ENCODE results near the gene SLC36A3. TPM values are rescaled to one million over a fixed set of nuclear protein-coding genes. Genes with fewer than 3 reads are reported as not detected.
"Not testable (repeated sequence)": the region's sequence is repeated elsewhere in the genome, so short reads cannot be mapped to it uniquely, and the experiment has no call there.

SLC36A3 gene
- total RNA-seq, 1 experiment from 2014 or later = not detected

DNA sequence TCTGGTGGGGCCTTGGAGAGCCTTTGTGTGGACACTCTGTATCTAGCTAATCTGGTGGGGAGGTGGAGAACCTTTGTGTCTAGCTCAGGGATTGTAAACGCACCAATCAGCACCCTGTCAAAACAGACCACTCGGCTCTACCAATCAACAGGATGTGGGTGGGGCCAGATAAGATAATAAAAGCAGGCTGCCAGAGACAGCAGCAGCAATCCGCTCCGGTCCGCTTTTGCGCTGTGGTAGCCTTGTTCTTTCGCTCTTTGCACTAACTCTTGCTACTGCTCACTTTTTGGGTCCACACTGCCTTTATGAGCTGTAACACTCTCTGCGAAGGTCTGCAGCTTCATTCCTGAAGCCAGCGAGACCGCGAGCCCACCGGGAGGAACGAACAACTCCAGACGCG is 6.3 kb upstream of the SLC36A3 start:
- POLR2A ChIA-PET = not testable (repeated sequence)
- CTCF ChIA-PET = interaction anchor here (1.0 kb wide), 1 partner anchor 12 kb away, joined by 6 read pairs; no protein-coding TSS in a partner anchor

DNA sequence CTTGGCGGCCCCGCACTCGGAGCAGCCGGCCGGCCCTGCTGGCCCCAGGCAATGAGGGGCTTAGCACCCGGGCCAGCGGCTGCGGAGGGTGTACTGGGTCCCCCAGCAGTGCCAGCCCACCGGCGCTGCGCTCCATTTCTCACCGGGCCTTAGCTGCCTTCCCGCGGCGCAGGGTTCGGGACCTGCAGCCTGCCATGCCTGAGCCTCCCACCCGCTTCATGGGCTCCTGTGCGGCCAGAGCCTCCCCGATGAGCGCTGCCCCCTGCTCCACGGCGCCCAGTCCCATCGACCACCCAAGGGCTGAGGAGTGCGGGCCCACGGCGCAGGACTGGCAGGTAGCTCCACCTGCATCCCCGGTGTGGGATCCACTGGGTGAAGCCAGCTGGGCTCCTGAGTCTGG is 5.7 kb upstream of the SLC36A3 start:
- CTCF ChIA-PET; H3K27ac Mint-ChIP-seq; H3K27me3 Mint-ChIP-seq (ENCODE audit: low read depth); DNase-seq (ENCODE audit: low spot score); H3K4me1 Mint-ChIP-seq; ATAC-seq; POLR2A ChIA-PET; H3K4me3 Mint-ChIP-seq; H3K36me3 Mint-ChIP-seq: not testable (repeated sequence)
- peaks cover 26% of the 10 kb centered on the region for H3K9me3 Mint-ChIP-seq

More for the DNA sequence above, 6.3 kb upstream of the SLC36A3 start:
- H3K4me1 Mint-ChIP-seq; H3K4me3 Mint-ChIP-seq; H3K36me3 Mint-ChIP-seq; H3K27ac Mint-ChIP-seq; DNase-seq (ENCODE audit: low spot score); ATAC-seq; H3K27me3 Mint-ChIP-seq (ENCODE audit: low read depth): not testable (repeated sequence)
- peaks cover 26% of the 10 kb centered on the region for H3K9me3 Mint-ChIP-seq
- 0 out of 2 replicates have a peak, but pooled peaks have one; percentile 27 for TF ChIP-seq NFYB (CRISPR knock-in tag; conservative IDR thresholded peaks at IDR 0.05; ENCODE audit: low read depth)

- H3K27ac Mint-ChIP-seq = no peak overlapping the region
- ChIA-PET CTCF (interaction anchor here (0.5 to 1.2 kb wide), 34 partner anchors 10 to 398 kb away, joined by 3 to 19 read pairs (median 4); partner anchors contain the start of genes CCDC69, GM2A and SLC36A1), POLR2A (no interaction called here)
Measured at GRCh38 chr5:151298063-151298855, 5.3 kb downstream of the SLC36A3 start.

GRCh38 chr5:151296974-151297373 is 6.6 kb downstream of the SLC36A3 start:
- TF ChIP-seq FOXJ3 (CRISPR knock-in tag; IDR thresholded peaks at IDR 0.05; ENCODE audit: borderline replicate concordance) (no peak), SOX15 (CRISPR knock-in tag; IDR thresholded peaks at IDR 0.05) (no peak), MYBL2 (CRISPR knock-in tag; IDR thresholded peaks at IDR 0.05) (no peak), IRF2 (CRISPR knock-in tag; IDR thresholded peaks at IDR 0.05; ENCODE audit: borderline replicate concordance, low read depth) (no peak), JAZF1 (CRISPR knock-in tag; IDR thresholded peaks at IDR 0.05) (no peak), ETV6 (CRISPR knock-in tag; IDR thresholded peaks at IDR 0.05) (no peak)
- TF ChIP-seq, protein P1, sequence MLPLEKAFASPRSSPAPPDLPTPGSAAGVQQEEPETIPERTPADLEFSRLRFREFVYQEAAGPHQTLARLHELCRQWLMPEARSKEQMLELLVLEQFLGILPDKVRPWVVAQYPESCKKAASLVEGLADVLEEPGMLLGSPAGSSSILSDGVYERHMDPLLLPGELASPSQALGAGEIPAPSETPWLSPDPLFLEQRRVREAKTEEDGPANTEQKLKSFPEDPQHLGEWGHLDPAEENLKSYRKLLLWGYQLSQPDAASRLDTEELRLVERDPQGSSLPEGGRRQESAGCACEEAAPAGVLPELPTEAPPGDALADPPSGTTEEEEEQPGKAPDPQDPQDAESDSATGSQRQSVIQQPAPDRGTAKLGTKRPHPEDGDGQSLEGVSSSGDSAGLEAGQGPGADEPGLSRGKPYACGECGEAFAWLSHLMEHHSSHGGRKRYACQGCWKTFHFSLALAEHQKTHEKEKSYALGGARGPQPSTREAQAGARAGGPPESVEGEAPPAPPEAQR (CRISPR knock-in tag; IDR thresholded peaks at IDR 0.05) = no peak
- DNase-seq (ENCODE audit: low spot score) (no peak), ATAC-seq (no peak)
- Mint-ChIP-seq H3K9me3 (no peaks in the 10 kb centered on the region), H3K27me3 (ENCODE audit: low read depth) (no peaks in the 10 kb centered on the region), H3K4me3 (no peak overlapping the region), H3K36me3 (no peaks in the 10 kb centered on the region), H3K4me1 (peaks cover 15% of the 10 kb centered on the region), H3K27ac (no peak overlapping the region)
- CTCF ChIA-PET = interaction anchor here (0.6 to 1.1 kb wide), 4 partner anchors 22 to 984 kb away, joined by 3 read pairs; no protein-coding TSS in a partner anchor
- POLR2A ChIA-PET = no interaction called here

More at GRCh38 chr5:151298063-151298855, 5.3 kb downstream of the SLC36A3 start:
- H3K4me1 Mint-ChIP-seq = peaks cover 11% of the 10 kb centered on the region
- no peaks in the 10 kb centered on the region for H3K9me3 Mint-ChIP-seq
- ATAC-seq (peak; percentile 87), DNase-seq (ENCODE audit: low spot score) (peak; percentile 49)
- no peaks in the 10 kb centered on the region for H3K36me3 Mint-ChIP-seq
- no peak overlapping the region for H3K4me3 Mint-ChIP-seq
- H3K27me3 Mint-ChIP-seq (ENCODE audit: low read depth) = no peaks in the 10 kb centered on the region; the same call in 1 of the 2 replicates
- TF ChIP-seq, protein P2, sequence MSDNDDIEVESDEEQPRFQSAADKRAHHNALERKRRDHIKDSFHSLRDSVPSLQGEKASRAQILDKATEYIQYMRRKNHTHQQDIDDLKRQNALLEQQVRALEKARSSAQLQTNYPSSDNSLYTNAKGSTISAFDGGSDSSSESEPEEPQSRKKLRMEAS (CRISPR knock-in tag; IDR thresholded peaks at IDR 0.05) = peak; percentile 44; the same call in 1 of the 2 replicates
- TF ChIP-seq E2F5 (CRISPR knock-in tag; IDR thresholded peaks at IDR 0.05) = no peak

DNA sequence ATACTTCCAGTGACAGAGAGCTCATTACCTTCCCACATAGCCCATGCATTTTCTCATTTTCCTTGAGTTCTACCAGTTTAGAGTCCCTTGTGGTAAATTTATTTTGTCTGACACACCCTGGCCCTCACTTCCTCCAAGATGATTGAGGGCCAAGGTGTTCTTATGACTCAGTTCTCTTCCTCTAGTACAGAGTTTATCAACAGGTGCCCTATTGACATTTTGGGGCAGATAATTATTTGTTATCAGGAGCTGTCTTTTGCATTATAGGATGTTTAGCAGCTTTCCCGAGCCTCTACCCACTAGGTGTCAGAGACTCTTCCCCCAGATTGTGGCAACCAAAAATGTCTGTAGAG is 7.1 kb downstream of the SLC36A3 start:
- POLR2A ChIA-PET = no interaction called here
- DNase-seq (ENCODE audit: low spot score) (no peak), ATAC-seq (no peak)
- CTCF ChIA-PET = interaction anchor here (0.6 to 1.1 kb wide), 2 partner anchors 55 to 983 kb away, joined by 3 read pairs; no protein-coding TSS in a partner anchor
- Mint-ChIP-seq H3K27ac (no peak overlapping the region), H3K36me3 (no peaks in the 10 kb centered on the region), H3K27me3 (ENCODE audit: low read depth) (no peaks in the 10 kb centered on the region), H3K4me1 (peaks cover 15% of the 10 kb centered on the region), H3K9me3 (peaks cover 2% of the 10 kb centered on the region; the same call in 1 of the 2 replicates), H3K4me3 (no peak overlapping the region)
- TF ChIP-seq NR3C1 (CRISPR knock-in tag; conservative IDR thresholded peaks at IDR 0.05; ENCODE audit: low read depth) (no peak), JUN (CRISPR knock-in tag; IDR thresholded peaks at IDR 0.05) (no peak), GRHL2 (CRISPR knock-in tag; IDR thresholded peaks at IDR 0.05; ENCODE audit: insufficient replicate concordance, severe bottlenecking) (no peak), JAZF1 (CRISPR knock-in tag; IDR thresholded peaks at IDR 0.05) (no peak), ZNF671 (CRISPR knock-in tag; IDR thresholded peaks at IDR 0.05) (no peak), EMX1 (CRISPR knock-in tag; IDR thresholded peaks at IDR 0.05) (no peak), E2F4 (CRISPR knock-in tag; IDR thresholded peaks at IDR 0.05; ENCODE audit: borderline replicate concordance, low read depth) (no peak), PRRX2 (CRISPR knock-in tag; IDR thresholded peaks at IDR 0.05) (no peak), SMAD4 (CRISPR knock-in tag; IDR thresholded peaks at IDR 0.05) (no peak), ATF1 (CRISPR knock-in tag; IDR thresholded peaks at IDR 0.05) (no peak), GABPB1 (CRISPR knock-in tag; IDR thresholded peaks at IDR 0.05) (no peak), ZNF232 (CRISPR knock-in tag; IDR thresholded peaks at IDR 0.05) (no peak)

Measured in WTC11 (cell line).